Stimulated activated CD8-positive, alpha-beta memory T cell treated with anti-CD3 and anti-CD28 coated beads, Interleukin-2, amount 100 ng/mL, for 48 hours (primary cell): ENCODE measurements around the gene CARF.
"Not testable (repeated sequence)": the region's sequence is repeated elsewhere in the genome, so short reads cannot be mapped to it uniquely, and the experiment has no call there.

Experiments
- DNase-seq, 2 donors: peaks; one replicate each; pipeline ENCODE4 v3.0.0-alpha.2; 2020; ENCODE audit warnings: low read depth in 2 of 2

Gene CARF

GRCh38 chr2:202911512-202912341 lies at the start of gene CARF, which contains the start of gene WDR12:
TSS of gene CARF (plus strand) at chr2:202912275. CDS start at chr2:202941903, 29,628 bp downstream.
TSS of gene WDR12 (minus strand) at chr2:202911673. CDS start at chr2:202911476, 197 bp downstream.
- DNase-seq, result peak; percentile 85 to 87

GRCh38 chr2:202870431-202871299 lies 41.4 kb upstream of the CARF start:
- peak; percentile 53 to 57 for DNase-seq

GRCh38 chr2:202871300-202872141 lies 40.6 kb upstream of the CARF start, which contains the start of gene ICA1L:
TSS of gene ICA1L (minus strand) at chr2:202871766. CDS start at chr2:202829009, 42,757 bp downstream.
- peak; percentile 39 to 47 for DNase-seq

GRCh38 chr2:202877699-202878098 lies 34.4 kb upstream of the CARF start:
- no peak for DNase-seq

GRCh38 chr2:202881570-202881969 lies 30.5 kb upstream of the CARF start:
- no peak for DNase-seq

GRCh38 chr2:202883987-202884675 lies 27.9 kb upstream of the CARF start:
- DNase-seq, result no peak

- no peak for DNase-seq
These were observed 26.9 kb upstream of the CARF start for GRCh38 chr2:202885190-202885589.

- not testable (repeated sequence) for DNase-seq
These were observed 6.6 kb upstream of the CARF start for GRCh38 chr2:202905507-202905906.

GRCh38 chr2:202908186-202908585 lies 3.9 kb upstream of the CARF start:
- DNase-seq, result no peak

- DNase-seq, result no peak
These were observed 2.5 kb upstream of the CARF start for GRCh38 chr2:202909394-202910192.

GRCh38 chr2:202910250-202910649 lies 1.8 kb upstream of the CARF start:
- not testable (repeated sequence) for DNase-seq

GRCh38 chr2:202910698-202911097 lies 1.4 kb upstream of the CARF start:
- DNase-seq, result no peak

- no peak for DNase-seq
These were observed 918 bp upstream of the CARF start for GRCh38 chr2:202911203-202911511.

GRCh38 chr2:202912342-202913201 lies 497 bp downstream of the CARF start:
- peak in 1 of 2 donors; percentile 2 for DNase-seq

- no peak for DNase-seq
These were observed 6.8 kb downstream of the CARF start for GRCh38 chr2:202918860-202919259.

GRCh38 chr2:202932425-202933138 lies 20.5 kb downstream of the CARF start:
- DNase-seq, result no peak

- DNase-seq, result no peak
These were observed 21.1 kb downstream of the CARF start for GRCh38 chr2:202933139-202933510.

GRCh38 chr2:202933958-202934357 lies 21.9 kb downstream of the CARF start:
- no peak for DNase-seq

GRCh38 chr2:202934456-202934855 lies 22.4 kb downstream of the CARF start:
- DNase-seq, result no peak
